Measurements from ENCODE around the gene MCHR1.

- TF ChIP-seq CTCF (conservative IDR thresholded peaks at IDR 0.05), result no peak
- no peak for TF ChIP-seq EZH2 (IDR thresholded peaks at IDR 0.05; ENCODE audit: low read depth)
These were observed 13.0 kb upstream of the MCHR1 start for GRCh38 chr22:40666151-40666848.

Data from PC-9 (cell line).